T-helper 9 cell (primary cell): ENCODE results near the gene DCUN1D4.
"Not testable (repeated sequence)": the region's sequence is repeated elsewhere in the genome, so short reads cannot be mapped to it uniquely, and the experiment has no call there.

Experiments
- DNase-seq: peaks from one replicate; pipeline ENCODE4 v3.0.0-alpha.2; 2020

Gene DCUN1D4

DNA sequence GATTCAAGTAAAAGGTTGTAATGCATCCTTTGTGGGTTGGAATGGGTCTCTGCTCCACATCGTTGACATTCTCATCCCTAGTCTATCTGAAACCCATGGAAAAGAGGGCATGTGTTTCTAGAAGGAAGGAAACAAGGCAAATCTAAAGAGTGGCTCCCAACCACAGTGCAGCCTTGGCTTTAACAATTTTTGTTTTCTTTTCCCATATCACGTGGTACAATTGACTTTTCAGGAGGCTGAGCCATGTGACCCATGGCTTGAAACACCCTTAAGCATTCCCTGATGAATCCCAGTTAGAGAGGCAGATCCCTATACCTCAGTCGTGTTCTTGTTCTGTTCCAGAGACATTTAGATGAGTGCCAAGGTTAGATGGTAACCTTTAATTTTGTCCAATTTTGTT, 12.8 kb downstream of the DCUN1D4 start:
- DNase-seq, result no peak

DNA sequence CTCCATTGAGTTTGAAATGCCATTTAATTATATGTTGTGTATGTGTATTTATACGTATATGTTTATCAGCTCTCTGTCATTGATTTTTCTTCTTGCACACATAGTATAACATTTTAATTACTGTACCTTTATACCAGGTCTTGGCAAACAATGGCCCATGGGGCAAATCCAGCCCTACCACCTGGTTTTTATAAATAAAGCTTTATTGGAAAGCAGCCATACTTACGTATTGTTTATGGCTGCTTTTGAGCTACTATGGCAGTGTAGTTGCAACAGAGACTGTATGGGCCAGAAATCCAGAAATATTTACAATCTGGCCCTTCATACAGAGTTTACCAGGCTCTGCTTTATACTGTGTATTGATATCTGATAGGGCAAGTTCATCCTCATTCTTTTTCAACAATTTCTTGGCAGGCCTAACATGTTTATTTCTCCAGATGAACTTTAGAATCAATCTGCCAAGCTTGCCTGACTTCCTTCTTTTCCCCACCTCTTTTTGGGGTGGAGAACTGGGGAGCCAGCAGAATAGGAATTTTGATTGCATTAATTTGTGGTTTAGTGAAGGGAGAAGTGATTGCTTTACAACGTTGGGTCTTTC, 15.8 kb downstream of the DCUN1D4 start:
- DNase-seq, result no peak

DNA sequence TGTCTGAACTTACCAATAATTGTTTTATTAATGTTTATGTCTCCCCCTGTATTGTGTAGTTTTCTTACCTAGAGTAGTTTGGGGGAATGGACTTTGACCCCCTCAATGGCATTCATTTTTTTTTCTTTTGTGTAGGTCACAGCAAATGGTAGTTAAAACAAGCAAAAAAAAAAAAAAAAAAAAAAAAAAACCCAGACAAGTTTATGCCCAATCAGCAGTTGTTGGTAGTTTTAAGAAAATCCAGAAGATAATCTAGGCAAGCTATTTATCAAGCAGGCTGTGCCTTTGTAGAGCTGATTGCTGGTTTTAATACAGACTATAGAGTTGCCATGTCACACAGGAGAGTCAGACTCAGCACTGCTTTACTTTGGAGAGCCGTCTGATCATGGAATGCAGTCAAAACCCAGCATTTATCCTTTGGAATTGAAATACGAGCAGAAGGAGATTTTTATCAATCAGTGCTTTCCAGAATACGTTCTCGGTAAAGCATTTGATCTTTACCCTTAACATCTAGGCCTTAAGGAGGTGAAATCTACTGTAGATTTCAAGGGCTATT, 16.6 kb downstream of the DCUN1D4 start:
- DNase-seq, result no peak

DNA sequence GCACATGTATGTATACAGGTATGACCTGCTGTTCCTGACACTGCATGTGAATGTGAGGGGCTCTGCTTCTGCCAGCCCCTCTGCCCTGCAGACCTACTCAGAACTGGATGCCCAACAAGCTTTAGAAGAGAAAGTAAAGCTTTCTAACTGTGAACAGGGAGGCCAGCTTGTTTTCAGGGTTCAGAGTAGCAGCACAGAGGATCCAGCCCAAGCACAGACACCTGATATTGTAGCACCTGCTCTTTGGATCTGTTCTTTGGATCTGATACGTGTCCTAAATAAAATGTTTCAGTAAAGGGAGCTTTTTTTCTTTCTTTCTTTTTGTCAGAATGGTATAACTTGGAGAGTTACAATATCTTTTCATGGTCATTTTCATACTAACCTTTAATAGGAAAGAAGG, 19.2 kb downstream of the DCUN1D4 start:
- DNase-seq, result no peak

DNA sequence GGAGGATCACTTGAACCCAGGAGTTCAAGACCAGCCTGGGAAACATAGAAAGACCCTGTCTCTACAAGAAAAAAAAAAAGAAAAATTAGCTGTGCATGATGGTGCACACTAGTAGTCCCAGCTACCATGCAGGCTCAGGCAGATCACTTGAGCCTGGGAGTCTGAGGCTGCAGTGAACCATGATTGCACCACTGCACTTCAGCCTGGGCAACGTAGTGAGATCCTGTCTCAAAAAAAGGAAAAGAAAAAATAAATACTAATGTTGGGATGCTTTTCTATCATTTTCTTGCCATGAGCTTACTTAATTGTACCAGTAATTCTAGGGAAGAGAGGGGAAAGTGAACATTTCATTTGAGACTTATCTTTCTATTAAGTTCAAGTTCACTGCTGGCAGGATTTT, 19.8 kb downstream of the DCUN1D4 start:
- no peak for DNase-seq

DNA sequence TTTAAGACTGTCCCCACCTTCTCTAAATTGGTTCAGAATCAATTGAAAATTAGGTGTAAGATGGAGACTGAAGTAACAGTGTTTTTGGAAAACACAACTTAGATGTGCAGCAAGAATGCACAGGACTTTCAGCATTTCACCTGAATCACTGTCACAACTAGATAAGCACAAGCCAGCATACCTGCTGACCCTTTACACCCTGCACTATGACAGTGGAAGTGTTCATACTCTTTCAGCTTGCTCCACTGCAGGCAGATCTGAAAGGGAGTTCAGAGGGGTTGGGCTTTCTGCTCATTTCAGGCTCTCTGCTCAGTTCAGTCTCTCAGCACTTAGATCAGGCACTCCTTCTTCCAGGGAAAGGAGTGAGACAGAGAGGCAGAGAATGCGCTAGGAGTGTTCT, 22.8 kb downstream of the DCUN1D4 start:
- no peak for DNase-seq

DNA sequence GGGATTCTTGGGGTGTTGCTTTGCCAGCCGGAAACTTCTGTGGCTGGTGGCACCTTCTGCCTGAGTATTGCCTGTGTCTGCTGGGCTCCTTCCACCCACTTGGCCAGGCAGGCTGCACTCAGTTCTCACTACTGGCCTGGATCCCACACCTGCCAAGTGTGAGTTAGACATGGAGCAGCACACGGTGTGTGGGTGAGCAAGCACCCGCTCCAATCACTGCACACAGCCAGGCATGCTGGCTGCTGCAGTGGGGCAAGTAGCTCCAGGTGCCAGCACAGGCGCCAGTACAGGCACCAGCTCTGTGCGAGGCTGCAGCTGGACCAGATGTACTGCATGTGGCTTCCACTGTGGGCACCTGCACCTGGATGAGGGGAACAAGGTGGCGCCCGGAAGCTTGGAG, 23.9 kb downstream of the DCUN1D4 start:
- no peak for DNase-seq

DNA sequence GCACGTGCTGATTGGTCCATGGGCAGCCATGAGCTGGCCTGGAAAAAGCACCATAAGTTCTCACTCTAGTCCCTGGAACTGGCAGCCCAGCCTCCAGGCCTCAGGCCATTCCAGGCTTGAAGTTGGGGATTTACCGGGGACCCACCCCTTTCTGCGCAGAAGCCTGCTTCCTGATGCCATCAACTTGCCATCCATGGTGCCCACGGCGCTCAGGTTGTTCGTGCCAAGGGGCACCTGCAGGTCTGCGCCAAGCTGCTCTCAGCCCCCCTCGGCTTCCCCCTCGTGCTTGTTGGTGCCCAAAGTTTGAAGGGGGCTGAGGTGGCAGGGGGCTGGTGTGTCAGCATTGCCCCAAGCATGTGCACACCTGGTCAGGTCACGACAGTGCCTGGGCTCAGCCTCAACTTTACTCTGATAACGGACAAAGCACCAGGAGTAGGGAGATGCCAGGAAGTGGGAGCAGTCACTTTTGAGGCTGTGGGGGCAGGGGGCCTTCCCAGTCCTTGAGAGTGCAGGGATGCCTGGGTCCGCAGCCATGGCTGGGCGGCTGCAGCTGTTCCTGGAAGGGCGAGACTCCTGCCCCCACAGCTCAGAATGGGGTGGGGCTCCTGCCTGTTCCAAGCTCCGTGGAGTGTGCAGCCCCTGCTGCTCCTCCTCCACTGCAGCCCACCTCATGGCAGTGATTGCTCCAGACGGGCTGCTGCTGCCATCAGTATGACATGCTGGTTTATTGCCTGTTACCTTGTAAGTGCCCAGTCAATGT, 24.9 kb downstream of the DCUN1D4 start:
- no peak for DNase-seq

DNA sequence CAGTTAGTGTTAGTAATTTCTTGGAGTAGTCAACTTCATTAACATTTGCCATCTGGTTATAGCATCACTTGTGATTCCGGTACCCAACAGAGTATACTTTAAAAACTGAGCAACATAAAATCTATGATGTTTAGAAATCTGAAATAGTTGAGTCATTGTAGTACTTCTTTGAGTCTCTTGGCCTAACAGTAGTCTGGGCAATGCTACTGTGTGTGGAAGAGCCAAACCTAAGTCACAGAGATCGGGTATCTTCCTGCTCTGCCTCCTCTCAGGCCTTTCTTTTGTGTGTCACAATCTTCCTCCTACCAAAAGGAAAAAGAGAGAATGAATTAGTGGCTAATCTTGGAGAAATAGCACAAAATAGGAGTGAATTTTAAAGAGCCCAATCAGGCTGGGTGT, 25.5 kb downstream of the DCUN1D4 start:
- no peak for DNase-seq

DNA sequence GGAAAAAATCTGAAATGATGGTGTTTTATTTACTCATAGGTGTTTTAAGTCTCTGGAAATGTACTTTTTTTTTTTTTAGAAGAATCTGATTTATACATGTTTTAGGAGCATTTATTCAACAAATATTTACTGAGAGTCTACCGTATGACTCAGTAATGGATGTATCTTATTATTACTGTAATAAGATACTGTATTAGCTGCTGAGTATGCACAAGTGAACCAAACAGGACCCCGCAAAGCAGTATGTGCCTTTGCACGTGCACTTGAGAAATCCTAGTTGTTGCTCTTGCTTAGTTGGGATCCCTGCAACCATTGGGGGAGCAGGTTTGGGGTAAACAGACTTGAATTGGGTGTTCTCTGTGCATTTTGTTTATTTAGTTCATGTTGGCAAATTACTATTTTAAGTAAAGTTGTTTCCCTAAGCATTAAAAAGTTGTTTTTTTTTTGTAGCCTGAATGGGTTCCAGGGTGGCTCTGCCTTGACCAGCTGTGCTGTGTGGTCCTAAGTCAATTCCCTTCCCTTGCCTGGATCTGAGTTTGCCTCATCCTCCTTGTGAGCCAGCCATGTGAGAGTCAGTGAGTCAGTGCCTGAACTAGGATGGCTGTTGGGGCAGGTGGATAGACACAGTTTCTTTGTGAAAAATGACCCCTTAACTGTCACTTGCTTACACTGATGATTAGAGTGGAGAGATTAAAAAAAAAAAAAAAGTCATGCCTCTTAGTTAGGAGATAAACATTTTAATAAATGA, 27.7 kb downstream of the DCUN1D4 start:
- DNase-seq, result no peak

DNA sequence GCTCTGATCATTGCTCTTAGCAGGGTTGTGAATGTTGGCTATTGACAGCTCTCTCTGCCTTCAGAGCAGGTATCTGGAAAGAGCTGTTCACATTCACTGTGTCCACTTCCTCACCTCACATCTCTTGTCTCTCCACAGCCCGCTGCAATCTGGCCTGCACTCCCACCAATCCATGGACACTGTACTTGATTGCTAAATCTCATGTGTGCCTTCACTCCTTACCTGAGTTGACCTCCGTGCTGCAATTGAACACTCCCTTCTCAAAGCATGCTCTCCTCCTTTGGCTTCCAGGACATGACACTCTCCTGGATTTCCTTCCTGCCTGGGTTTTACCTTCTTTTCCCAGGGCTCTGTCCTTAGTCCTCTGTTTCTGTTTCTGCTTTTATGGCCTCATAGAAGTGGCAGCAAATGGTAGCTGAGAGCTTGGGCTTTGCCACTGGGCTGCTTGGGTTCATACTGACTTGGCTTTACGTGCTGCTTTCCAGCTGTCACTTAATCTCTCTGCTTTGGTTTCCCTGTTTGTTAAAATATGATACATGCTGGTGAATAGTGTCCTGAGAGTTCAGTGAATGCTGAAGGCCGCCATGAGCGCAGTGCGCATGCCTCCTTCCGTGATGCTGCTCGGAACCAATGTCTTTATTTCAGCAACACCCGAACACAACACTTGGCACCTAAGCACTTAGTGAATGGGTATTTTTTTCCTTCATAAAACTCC, 29.5 kb downstream of the DCUN1D4 start:
- no peak for DNase-seq

DNA sequence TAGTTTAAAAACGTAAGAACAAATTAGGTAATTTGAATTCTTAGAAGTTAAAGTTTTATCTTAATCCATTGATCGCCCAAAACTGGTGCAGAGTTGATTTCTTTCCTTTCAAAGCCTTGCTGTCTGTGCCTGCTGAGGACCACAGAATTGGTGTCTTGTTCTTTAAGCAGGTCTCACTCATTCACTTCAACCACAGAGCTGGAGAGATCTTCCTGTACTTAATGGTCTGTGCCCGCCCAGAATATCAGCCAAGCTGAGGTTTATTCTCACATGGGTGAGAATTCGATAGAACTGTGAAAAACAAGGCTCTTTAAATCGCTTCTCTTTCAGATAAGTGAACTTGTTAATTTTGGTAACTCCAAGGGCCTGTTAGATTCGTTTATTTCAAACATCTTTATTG, 31.6 kb downstream of the DCUN1D4 start:
- DNase-seq, result no peak

DNA sequence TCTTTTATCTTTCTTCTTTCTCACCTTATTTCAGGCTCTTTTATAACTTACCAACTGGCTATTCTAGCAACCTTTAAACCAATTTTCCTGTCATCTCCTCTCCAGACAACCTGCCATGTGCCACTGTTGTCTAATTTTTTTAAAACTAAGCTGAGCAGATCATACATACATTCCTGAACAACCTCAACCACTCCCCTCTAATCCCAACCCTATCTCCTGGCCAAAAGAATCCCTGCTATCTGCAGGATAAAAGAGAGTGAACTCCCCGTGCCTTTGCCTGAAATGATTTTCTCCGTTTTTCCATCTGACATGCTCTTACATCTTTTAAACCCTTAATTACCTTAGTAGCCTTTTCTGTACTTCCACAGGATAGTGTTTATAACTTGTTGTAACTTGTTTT, 35.5 kb downstream of the DCUN1D4 start:
- DNase-seq, result no peak

DNA sequence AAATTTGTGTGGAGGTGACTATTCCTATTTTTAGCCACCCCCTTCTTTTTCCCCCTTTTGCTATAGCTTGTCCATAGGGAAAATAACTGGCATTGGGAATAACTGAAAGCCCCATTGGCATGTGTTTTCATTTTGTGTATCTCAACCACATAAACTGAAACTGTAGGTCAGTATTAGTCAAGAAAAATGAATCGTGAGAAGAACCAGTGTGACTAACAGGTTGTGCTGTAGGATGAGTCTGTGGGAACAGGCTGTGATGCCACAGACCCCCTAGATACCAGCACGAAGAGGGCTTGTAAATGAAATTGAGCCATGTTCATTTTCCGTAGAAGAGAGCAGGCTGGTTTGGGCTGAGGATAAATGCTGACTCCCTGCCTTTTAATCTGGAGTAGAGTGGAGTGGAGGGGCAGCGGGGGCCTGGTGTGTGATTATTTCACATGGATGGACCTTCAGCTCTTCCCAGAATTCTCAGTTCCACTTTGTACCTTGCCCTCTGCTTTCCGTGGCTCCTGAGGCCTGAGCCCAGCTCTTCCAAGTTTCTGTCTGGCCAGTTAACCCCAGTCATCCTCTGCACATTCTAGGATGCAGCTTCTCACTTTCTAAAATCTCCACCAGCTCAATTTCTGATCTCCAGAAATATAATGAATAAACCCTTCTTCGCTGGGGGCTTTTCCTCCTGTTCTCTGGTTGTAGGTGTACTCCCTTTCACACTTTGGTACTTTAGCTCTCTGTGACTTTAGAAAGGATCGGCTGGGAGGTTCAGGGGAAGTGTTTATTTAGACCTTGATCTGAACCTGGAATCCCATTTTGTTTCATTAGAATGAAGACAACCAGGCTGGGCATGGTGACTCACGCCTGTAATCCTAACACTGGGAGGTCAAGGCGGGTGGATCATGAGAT, 37.3 kb downstream of the DCUN1D4 start:
- no peak for DNase-seq

DNA sequence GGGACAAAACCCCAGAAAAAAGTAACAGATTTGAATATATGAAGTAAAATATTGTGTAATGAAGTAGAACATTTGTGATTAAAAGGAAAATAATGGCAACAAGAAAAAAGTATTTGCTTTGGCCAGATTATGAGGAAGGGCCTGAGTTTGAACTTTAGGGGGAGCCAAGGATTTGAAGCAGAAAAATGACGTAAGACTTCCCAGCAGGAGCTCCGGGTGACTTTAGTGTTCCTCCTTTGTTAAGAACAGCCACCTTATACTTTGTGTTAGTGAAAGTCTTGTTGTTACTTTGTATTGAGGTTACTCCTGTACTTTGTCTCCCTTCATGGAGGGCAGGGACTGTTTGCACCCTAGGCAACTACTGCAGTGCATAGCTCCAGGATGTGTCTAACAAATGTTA, 41.1 kb downstream of the DCUN1D4 start:
- DNase-seq, result no peak

DNA sequence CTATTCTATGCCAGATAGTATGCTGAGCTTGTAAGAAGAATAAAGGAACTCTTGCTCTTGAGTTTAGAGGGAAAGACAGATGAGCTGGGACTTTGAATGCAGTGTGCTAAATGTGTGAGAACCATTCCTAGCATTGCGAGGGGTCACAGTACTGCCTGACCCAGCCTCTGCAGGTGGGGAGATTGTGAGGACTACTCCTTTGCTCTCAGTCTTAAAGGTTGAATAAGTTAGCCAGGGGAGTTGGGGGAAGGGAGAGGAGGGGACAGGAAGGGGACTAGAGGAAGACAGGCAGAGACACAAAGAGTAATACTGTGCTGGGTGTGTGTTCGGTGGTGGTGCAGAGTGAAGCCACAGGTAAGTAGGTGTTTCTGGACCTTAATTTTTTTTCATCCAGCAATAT, 41.7 kb downstream of the DCUN1D4 start:
- no peak for DNase-seq

DNA sequence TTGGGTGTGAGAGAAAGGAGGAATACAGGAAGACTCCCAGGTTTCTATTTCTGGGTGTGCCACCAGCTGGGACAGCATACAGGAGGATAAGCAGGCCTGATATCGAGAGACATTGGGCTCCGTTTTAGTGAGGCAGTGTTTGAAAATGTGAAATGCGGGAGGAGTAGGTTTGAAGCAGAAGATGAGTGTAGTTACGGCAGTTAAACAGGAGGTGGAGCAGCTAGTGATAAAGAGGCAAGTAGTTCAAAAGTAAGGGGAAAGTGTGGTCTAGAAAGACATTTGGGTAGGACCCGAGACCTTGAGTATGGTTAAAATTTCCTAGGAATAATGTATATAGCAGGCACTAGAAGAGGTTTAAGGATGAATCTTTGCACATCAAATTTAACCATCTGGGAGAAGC, 42.4 kb downstream of the DCUN1D4 start:
- DNase-seq, result no peak

DNA sequence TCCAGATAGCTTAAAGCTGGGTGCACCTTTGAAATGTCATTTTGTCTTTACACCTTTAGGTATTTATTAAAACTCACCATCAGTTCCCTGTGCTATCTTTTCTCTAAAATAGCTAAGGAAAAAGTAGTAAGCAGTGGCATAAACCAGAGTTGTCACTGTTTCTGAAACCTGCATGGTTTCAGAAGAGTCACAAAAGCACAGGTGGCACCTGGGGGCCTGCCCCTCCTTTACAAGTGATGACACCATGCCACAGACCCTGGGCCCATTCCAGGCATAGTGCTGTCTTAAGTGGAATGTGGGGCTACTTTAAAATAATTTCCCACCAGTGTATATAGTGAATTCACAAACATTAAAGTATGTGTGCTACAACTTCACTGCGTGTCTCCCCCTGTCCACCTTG, 47.8 kb downstream of the DCUN1D4 start:
- DNase-seq, result no peak

DNA sequence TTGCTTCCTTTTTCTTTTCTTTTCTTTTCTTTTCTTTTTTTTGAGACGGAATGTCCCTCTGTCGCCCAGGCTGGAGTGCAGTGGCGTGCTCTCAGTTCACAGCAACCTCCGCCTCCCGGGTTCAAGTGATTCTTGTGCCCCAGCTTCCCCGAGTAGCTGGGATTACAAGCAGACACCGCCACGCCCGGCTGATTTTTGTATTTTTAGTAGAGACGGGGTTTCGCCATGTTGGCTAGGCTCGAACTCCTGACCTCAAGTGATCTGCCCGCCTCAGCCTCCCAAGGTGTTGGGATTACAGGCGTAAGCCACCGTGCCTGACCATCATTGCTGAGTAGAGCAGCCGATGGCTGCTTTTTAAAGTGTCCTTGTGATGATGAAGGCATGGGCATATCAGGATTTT, 50.4 kb downstream of the DCUN1D4 start:
- DNase-seq, result not testable (repeated sequence)

DNA sequence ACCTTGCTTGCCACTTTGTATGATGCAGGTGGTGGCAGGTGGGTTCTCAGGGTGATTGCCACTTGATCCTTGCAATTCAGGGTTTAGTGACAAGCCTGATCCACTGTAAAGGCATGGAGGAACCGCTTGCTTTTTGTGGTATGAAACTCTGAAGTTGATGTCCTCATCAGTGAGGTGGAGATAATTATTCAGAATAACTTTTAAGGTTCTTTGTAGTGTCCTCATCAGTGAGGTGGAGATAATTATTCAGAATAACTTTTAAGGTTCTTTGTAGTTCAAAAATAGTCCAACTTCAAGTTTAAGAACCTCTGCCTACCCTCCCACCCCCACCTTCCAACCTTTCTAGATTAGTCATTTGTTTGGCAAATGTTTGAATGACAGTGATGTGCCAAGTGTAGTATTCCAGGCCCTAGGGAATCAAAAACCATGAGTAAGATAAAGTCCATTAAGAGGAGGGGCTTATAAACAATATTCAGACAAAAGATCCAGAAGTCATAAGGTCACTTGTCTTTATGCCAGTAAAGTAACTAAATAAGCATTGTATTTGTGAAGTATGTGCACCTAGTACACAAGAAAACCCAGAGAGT, 51.2 kb downstream of the DCUN1D4 start:
- DNase-seq, result no peak

DNA sequence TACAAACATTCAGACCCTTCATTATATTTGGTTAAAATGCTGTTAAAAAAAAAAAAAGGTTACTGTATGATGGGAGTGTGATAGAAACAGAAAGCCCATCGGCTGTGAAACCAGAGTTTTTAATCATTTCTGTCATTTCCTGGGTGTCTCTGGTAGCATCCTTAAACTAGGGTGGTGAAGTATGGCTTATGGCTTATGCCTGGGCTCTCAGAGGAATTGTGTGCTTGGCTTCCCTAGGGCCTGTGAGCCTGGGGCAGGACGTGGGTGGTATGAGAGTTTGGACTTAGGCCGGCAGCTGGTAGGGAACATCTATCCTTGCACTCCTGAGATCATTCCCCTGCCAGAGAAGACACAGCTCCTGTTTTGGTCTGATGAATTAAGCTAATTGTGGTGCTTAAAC, 52.2 kb downstream of the DCUN1D4 start:
- no peak for DNase-seq
